Activated T-helper 1 cell treated with anti-CD3 and anti-CD28 coated beads, Interleukin-12 subunit alpha, Interleukin-12 subunit beta, Interleukin-2, Interleukin-4 antibody, amounts not matched to agents 30 ng/mL and 10 ng/mL and 1 ng/mL, durations not matched to agents 14 hours and 24 hours and 36 hours (primary cell): ENCODE measurements around the gene METTL6. TPM values are rescaled to one million over a fixed set of nuclear protein-coding genes. Genes with fewer than 3 reads are reported as not detected.
A peak's percentile ranks its signal among the peaks of the same experiment; 100 is the strongest.
"Not testable (repeated sequence)": the region's sequence is repeated elsewhere in the genome, so short reads cannot be mapped to it uniquely, and the experiment has no call there.

Source experiments
- DNase-seq: peaks from one replicate; pipeline ENCODE4 v3.0.0; 2021; ENCODE audit warnings: low spot score
- H3K27ac Mint-ChIP-seq: one replicate; pipeline ENCODE4 v1.8.0; 2021; ENCODE audit warnings: mild to moderate bottlenecking, mixed read lengths
- H3K27me3 Mint-ChIP-seq: one replicate; pipeline ENCODE4 v1.8.0; 2022; ENCODE audit warnings: mild to moderate bottlenecking, moderate library complexity, mixed read lengths; ENCODE audit not compliant: insufficient read depth
- H3K36me3 Mint-ChIP-seq: one replicate; pipeline ENCODE4 v1.8.0; 2021; ENCODE audit warnings: low read depth, mixed read lengths
- H3K4me1 Mint-ChIP-seq: one replicate; pipeline ENCODE4 v1.8.0; 2021; ENCODE audit warnings: low read depth, mixed read lengths
- H3K4me3 Mint-ChIP-seq: one replicate; pipeline ENCODE4 v1.8.0; 2021; ENCODE audit warnings: mild to moderate bottlenecking, moderate library complexity, mixed read lengths
- H3K9me3 Mint-ChIP-seq: one replicate; pipeline ENCODE4 v1.8.0; 2021; ENCODE audit warnings: mixed read lengths
- intact Hi-C: fragments of 100-400 bp; cut with micrococcal nuclease; formaldehyde crosslinking; loops from one replicate; pipeline ENCODE4 v1.15.1; 2024
- total RNA-seq: library from RNA; stranded (reverse); gene quantifications from 2 replicates; pipeline ENCODE4 v1.2.3, GENCODE V29; 2022

METTL6 gene
- total RNA-seq, 1 donor from 2014 or later: 15.0 TPM

DNA sequence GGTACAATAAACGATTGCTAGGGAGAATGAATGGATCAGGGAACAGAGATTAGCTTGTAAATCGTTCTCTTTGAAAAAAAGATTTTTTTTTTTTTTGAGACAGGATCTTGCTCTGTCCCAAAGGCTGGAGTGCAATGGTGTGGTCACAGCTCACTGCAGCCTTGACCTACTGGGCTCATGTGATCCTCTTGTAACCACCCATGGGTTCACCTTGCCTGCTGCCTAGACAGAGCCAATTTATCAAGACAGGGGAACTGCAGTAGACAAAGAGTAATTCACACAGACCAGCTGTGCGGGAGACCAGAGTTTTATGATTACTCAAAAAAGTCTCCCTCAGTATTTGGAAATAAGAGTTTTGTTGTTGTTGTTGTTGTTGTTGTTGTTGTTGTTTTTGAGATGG is 39.6 kb downstream of the METTL6 start:
- no peak overlapping the region for H3K27ac Mint-ChIP-seq
- H3K4me3 Mint-ChIP-seq: no peak overlapping the region
- DNase-seq: no peak
- intact Hi-C loops: no loop called here
- H3K4me1 Mint-ChIP-seq: no peaks in the 10 kb centered on the region
- peaks cover 5% of the 10 kb centered on the region for H3K36me3 Mint-ChIP-seq
- H3K9me3 Mint-ChIP-seq: no peaks in the 10 kb centered on the region
- H3K27me3 Mint-ChIP-seq: peaks cover 1% of the 10 kb centered on the region

DNA sequence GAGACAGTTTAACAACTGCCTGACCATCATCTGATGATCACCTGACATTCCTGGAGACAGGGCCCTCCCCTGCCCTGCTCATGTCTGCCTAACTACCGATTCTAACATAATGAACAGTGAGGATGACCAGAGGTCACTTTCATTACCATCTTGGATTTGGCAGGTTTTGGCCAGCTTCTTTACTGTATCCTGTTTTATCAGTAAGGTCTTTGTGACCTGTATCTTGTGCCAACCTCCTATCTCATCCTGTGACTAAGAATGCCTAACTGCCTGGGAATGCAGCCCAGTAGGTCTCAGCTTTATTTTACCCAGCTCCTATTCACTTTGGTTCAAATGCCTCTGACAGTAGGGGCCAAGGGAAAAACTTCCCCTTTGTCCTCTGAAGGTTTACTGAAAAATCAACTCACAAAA is 40.2 kb downstream of the METTL6 start:
- intact Hi-C loops: no loop called here
- no peak overlapping the region for H3K27ac Mint-ChIP-seq
- no peak overlapping the region for H3K4me3 Mint-ChIP-seq
- no peak for DNase-seq
- no peaks in the 10 kb centered on the region for H3K9me3 Mint-ChIP-seq
- peaks cover 4% of the 10 kb centered on the region for H3K27me3 Mint-ChIP-seq
- H3K4me1 Mint-ChIP-seq: no peaks in the 10 kb centered on the region
- H3K36me3 Mint-ChIP-seq: peaks cover 5% of the 10 kb centered on the region

DNA sequence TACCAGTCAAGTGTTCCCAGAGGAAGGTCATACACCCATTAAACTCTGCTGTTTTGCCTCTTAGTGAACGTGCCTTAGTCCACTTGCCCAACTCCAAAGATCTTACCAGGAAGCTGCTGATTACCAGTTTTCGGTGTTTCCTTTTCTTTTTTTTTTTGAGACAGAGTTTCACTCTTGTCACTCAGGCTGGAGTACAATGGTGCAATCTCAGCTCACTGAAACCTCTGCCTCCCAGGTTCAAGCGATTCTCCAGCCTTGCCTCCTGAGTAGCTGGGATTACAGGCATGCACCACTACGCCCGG is 40.7 kb downstream of the METTL6 start:
- H3K4me3 Mint-ChIP-seq, H3K9me3 Mint-ChIP-seq, H3K36me3 Mint-ChIP-seq, H3K27me3 Mint-ChIP-seq, H3K4me1 Mint-ChIP-seq, DNase-seq, intact Hi-C loops, H3K27ac Mint-ChIP-seq: not testable (repeated sequence)

DNA sequence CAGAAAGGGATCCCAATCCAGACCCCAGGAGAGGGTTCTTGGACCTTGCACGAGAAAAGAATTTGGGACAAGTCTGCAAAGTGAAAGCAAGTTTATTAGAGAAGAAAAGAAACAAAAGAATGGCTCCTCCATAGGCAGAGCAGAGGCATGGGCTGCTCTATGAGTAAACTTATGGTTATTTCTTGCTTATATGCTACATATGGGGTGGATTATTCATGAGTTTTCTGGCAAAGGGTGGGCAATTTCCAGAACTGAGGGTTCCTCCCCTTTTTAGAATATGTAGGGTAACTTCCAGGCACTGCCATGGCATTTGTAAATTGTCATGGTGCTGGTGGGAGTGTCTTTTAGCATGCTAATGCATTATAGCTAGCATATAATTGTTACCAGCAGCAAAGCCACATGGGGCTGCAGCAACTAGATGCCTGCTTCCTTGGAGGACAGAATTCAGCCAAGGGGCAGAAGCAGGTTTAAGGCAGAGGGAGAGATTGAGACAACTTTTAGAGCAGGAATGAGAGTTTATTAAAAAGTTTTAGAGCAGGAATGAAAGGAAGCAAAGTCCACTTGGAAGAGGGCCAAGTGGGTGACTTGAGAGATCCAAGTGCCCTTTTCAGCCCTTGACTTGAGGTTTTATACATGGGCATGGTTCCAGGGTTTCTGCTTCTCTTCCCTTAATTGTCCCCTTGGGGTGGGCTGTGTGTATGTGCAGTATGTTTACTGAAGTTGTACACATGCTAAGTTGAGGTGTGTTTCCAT is 41.3 kb downstream of the METTL6 start:
- Mint-ChIP-seq H3K4me1 (no peaks in the 10 kb centered on the region), H3K27ac (no peak overlapping the region), H3K36me3 (peaks cover 5% of the 10 kb centered on the region), H3K4me3 (no peak overlapping the region), H3K9me3 (no peaks in the 10 kb centered on the region), H3K27me3 (peaks cover 6% of the 10 kb centered on the region)
- intact Hi-C loops: no loop called here
- no peak for DNase-seq

DNA sequence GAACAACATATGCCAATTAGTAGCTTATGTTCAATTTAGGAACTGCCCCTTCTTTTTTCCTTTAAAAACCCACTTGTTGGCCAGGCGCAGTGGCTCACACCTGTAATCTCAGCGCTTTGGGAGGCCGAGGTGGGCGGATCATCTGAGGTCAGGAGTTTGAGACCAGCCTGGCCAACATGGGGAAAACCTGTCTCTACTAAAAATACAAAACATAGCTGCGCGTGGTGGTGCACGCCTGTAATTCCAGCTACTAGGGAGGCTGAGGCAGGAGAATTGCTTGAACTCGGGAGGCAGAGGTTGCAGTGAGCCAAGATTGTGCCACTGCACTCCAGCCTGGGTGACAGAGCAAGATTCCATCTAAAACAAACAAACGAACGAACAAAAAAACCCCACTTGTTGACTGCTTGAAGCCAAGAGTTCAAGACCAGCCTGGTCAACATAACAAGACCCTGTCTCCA is 42.1 kb downstream of the METTL6 start:
- H3K27ac Mint-ChIP-seq: peak overlapping the region; percentile 23
- DNase-seq, H3K36me3 Mint-ChIP-seq, H3K4me1 Mint-ChIP-seq, H3K9me3 Mint-ChIP-seq, intact Hi-C loops, H3K27me3 Mint-ChIP-seq, H3K4me3 Mint-ChIP-seq: not testable (repeated sequence)

DNA sequence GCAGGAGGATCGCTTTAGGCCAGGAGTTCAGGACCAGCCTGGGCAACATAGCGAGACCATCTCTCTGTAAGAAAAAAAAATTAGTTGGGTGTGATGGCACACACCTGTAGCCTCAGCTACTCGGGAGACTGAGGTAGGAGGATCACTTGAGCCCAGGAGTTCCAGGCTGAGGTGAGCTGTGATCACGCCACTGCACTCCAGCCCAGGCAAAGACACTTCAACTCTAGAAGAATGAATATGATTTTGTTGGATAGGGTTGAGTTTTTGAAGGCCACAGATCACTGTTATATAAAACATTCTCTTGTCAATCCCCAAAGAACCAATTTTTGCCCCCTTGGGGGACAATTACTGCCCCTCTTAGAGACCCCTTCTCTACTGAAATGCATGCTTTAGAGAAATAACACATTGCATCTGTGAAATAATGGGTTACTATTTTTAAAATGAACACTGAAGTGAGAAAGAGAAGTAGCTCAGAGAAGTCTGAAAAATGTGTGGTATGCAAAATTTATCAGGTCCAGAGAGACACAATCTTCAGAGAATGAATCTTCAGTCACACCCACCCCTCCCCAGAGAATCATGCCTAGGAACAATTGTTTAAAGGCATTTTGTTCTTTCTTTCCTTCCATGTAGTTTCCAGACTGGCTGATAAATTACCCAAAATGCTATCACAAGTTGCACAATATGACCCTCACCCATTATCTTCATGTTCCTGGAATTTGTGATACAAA is 42.7 kb downstream of the METTL6 start:
- Mint-ChIP-seq H3K4me1 (no peaks in the 10 kb centered on the region), H3K36me3 (peaks cover 5% of the 10 kb centered on the region), H3K9me3 (no peaks in the 10 kb centered on the region), H3K4me3 (no peak overlapping the region), H3K27ac (no peak overlapping the region), H3K27me3 (peaks cover 6% of the 10 kb centered on the region)
- no peak for DNase-seq
- intact Hi-C loops: no loop called here

DNA sequence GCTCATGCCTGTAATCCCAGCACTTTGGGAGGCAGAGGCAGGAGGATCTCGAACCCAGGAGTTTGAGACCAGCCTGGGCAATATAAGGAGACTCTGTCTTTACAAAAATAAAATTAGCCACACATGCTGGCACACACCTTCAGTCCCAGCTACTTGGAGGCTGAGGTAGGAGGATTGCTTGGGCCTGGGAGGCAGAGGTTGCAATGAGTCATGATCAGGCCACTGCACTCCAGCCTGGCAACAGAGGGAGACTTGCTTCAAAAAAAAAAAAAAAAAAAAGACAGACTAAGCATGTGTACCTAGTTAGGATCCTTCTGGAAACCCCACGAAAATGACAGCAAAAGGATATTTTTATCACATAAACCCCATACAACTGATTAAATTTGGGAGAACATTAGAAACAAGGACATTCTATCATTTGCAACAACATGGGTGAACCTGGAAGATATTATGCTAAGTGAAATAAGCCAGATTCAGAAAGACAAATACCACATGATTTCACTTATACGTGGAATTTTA is 44.9 kb downstream of the METTL6 start:
- peaks cover 3% of the 10 kb centered on the region for H3K36me3 Mint-ChIP-seq

DNA sequence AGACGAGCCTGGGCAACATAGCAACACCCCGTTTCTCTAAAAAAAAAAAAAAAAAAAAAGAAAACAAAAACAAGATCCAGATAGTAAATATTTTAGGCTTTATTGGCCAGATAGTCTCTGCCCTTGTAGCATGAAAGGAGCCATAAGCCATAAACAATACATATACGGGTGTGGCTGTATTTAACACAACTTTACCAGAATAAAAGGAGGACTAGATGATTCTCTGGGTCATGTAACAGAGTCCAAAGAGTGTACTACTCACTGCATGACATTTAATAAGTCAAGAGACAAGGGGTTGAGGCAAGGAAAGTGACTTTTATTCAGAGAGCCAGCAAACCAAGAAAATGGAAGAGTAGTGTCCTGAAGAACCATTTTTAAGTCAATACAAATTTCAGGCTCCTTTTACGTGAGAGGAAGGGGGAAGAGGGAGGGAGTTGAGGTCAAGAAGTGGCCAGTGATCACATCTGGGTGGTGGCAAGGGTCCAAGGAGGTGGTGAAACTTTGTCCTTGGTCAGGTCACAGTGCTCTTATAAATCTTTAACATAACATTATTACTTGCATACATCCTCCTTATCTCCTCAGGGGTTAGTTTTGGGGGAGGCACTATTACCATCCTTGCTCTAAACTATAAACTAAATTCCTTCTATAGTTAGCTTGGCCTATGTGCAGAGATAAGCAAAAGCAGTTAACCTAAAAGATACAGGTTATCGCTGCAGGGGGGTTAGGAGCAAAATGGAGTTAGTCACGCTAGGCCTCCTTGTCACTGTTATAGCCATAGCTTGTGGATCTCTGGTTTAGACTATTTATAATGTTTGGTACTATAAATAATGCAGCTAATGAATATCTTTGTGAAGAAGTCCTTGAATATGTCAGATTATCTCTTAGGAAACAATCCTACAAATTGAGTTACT is 46.1 kb downstream of the METTL6 start:
- no peak overlapping the region for H3K4me3 Mint-ChIP-seq
- H3K27me3 Mint-ChIP-seq: peaks cover 6% of the 10 kb centered on the region
- peaks cover 3% of the 10 kb centered on the region for H3K36me3 Mint-ChIP-seq
- H3K4me1 Mint-ChIP-seq: peaks cover 13% of the 10 kb centered on the region
- H3K9me3 Mint-ChIP-seq: no peaks in the 10 kb centered on the region
- intact Hi-C loops: no loop called here
- H3K27ac Mint-ChIP-seq: no peak overlapping the region
- no peak for DNase-seq

More for the DNA sequence above, 44.9 kb downstream of the METTL6 start:
- no peak overlapping the region for H3K4me3 Mint-ChIP-seq
- H3K27me3 Mint-ChIP-seq: peaks cover 6% of the 10 kb centered on the region
- no peak overlapping the region for H3K27ac Mint-ChIP-seq
- intact Hi-C loops: no loop called here
- peaks cover 11% of the 10 kb centered on the region for H3K4me1 Mint-ChIP-seq
- H3K9me3 Mint-ChIP-seq: no peaks in the 10 kb centered on the region
- DNase-seq: no peak

DNA sequence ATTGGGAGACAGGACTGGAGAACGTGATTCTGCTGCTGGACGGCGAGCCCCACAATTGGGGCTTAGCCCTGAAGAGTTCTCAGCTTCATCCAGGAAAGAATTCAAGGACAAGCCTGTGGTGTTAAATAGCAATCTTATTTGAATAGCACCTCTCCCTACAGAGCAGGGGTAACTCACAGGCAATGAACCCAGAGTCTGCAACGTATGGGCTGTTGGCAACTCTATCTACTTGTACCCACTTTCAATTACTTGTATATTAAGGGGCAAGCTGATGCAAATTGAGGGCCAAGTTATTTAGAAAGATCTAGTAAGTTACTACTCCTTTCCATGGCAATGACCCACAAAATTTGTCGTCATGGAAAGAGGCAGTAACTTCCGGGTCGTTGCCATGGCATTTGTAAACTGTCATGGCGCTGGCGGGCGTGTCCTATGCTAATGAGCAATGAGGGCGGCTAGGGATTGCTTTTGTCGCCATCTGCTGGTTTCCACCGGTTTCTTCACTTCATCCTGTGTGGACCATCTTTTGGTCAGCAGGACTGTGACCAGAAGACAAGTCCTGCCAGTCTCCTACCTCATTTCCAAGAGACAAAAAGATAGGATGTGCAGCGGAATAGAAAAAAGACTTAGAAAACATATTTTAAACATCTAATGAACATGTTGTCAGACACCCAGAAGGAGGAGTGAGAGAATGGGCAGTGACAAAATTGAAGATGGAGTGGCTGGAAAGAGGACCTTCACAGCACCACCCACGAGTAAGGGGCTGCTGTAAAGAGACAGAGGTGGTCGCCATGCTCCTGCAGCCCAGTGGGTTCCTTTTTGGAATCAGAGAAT is 49.2 kb downstream of the METTL6 start:
- DNase-seq: peak; percentile 93
- Mint-ChIP-seq H3K9me3 (no peaks in the 10 kb centered on the region), H3K4me1 (peaks cover 20% of the 10 kb centered on the region), H3K36me3 (no peaks in the 10 kb centered on the region), H3K27ac (peak overlapping the region; percentile 80), H3K4me3 (no peak overlapping the region), H3K27me3 (peaks cover 5% of the 10 kb centered on the region)
- intact Hi-C loops: loop anchor here (1.0 to 5.0 kb wide), 14 partner anchors 17 to 313 kb away; partner anchors contain the start of genes BTD, CAPN7, EAF1 and HACL1

DNA sequence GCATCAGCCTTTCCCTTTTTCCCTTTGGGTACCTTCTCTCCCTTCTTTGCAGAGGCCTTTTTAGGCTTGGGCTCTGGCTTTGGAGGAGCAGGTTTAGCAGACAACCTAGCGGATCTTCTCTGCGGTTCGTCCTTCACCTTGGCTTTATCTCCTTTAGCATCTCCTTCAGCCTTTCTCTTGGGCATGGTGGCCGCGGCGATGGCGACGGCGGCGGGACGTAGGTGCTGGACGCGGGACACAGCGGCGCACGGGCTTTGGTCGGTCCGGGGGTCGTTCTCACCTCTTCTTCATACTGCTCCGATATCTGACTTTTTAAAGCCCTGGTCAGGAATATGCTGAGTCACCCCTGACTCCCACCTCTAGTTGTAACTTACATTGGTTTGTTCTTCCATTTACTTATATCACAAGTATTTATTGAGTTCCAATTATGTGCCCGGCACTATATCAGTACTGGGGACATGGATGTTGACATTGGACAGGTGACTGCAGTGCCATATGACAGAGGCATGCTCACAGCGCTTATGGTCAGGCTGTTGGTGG is 51.8 kb downstream of the METTL6 start:
- Mint-ChIP-seq H3K36me3 (no peaks in the 10 kb centered on the region), H3K9me3 (no peaks in the 10 kb centered on the region), H3K27ac (peak overlapping the region; percentile 45), H3K27me3 (no peaks in the 10 kb centered on the region), H3K4me3 (no peak overlapping the region), H3K4me1 (peaks cover 26% of the 10 kb centered on the region)
- intact Hi-C loops: loop anchor here (5.0 kb wide), 1 partner anchor 182 kb away; no protein-coding TSS in a partner anchor
- no peak for DNase-seq

DNA sequence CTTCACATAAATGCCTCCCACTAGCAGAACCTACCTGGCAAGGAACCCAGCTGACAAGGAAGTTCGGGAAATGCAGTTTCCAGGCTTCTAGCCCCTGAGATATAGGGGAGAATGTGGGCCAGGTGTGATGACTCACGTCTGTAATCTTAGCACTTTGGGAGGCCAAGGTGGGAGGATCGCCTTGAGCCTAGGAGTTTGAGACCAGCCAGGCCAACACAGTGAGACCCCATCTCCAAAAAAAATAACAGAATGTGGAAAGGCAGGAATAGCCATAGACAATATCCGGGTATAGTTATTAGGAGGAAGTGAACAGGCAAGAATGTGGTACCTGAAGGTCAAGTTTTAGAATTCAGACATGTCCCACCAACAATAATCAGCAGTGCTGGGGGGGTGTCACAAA is 54.4 kb downstream of the METTL6 start:
- no peak for DNase-seq
- H3K9me3 Mint-ChIP-seq: no peaks in the 10 kb centered on the region
- H3K27ac Mint-ChIP-seq: no peak overlapping the region
- peaks cover 23% of the 10 kb centered on the region for H3K4me1 Mint-ChIP-seq
- H3K4me3 Mint-ChIP-seq: no peak overlapping the region
- no peaks in the 10 kb centered on the region for H3K27me3 Mint-ChIP-seq
- no peaks in the 10 kb centered on the region for H3K36me3 Mint-ChIP-seq
- intact Hi-C loops: no loop called here
